ENCODE results near the gene AXIN1.

AXIN1 gene

GRCh38 chr16:360698-361336 is 8.3 kb upstream of the AXIN1 start:
- Histone ChIP-seq H3K79me2 (ENCODE audit: low read length) (no peaks in the 10 kb centered on the region), H3K4me1 (ENCODE audit: low read length) (no peaks in the 10 kb centered on the region), H4K20me1 (ENCODE audit: insufficient read depth, low read length) (no peaks in the 10 kb centered on the region), H3K36me3 (replicated peaks; ENCODE audit: insufficient read depth, low read length) (no peaks in the 10 kb centered on the region), H3K4me2 (ENCODE audit: low read depth, low read length) (no peak overlapping the region), H3K9me3 (replicated peaks; ENCODE audit: insufficient read depth, low read length) (no peaks in the 10 kb centered on the region), H3K27ac (ENCODE audit: low read length) (no peak overlapping the region), H2AFZ (ENCODE audit: low read length) (no peak overlapping the region), H3F3A (ENCODE audit: insufficient read depth, low read length) (no peaks in the 10 kb centered on the region), H3K4me3 (ENCODE audit: low read length) (no peak overlapping the region), H3K9ac (ENCODE audit: low read length) (no peak overlapping the region), H3K27me3 (replicated peaks; ENCODE audit: insufficient read depth, low read length) (peaks cover 15% of the 10 kb centered on the region), H3K9me2 (replicated peaks; ENCODE audit: insufficient read depth, low read length) (no peaks in the 10 kb centered on the region)
- no peak for DNase-seq
- TF ChIP-seq CTCF (IDR thresholded peaks at IDR 0.05; ENCODE audit: low read length) (no peak), EZH2 (optimal IDR thresholded peaks at IDR 0.05; ENCODE audit: low read depth, low read length) (no peak), EZH2phosphoT487 (IDR thresholded peaks at IDR 0.05; ENCODE audit: low read length) (no peak)

- H3K4me1 ChIP-seq (ENCODE audit: low read length): no peaks in the 10 kb centered on the region
- no peak overlapping the region for H3K4me2 ChIP-seq (ENCODE audit: low read depth, low read length)
- no peaks in the 10 kb centered on the region for H3K9me3 ChIP-seq (replicated peaks; ENCODE audit: insufficient read depth, low read length)
- no peaks in the 10 kb centered on the region for H3F3A ChIP-seq (ENCODE audit: insufficient read depth, low read length)
- H4K20me1 ChIP-seq (ENCODE audit: insufficient read depth, low read length): no peaks in the 10 kb centered on the region
- H3K27ac ChIP-seq (ENCODE audit: low read length): no peak overlapping the region
- no peaks in the 10 kb centered on the region for H3K9me2 ChIP-seq (replicated peaks; ENCODE audit: insufficient read depth, low read length)
- H3K9ac ChIP-seq (ENCODE audit: low read length): no peak overlapping the region
- no peak overlapping the region for H3K4me3 ChIP-seq (ENCODE audit: low read length)
- DNase-seq: no peak
- no peak overlapping the region for H2AFZ ChIP-seq (ENCODE audit: low read length)
- H3K79me2 ChIP-seq (ENCODE audit: low read length): no peaks in the 10 kb centered on the region
- peaks cover 15% of the 10 kb centered on the region for H3K27me3 ChIP-seq (replicated peaks; ENCODE audit: insufficient read depth, low read length)
- no peaks in the 10 kb centered on the region for H3K36me3 ChIP-seq (replicated peaks; ENCODE audit: insufficient read depth, low read length)
- TF ChIP-seq CTCF (IDR thresholded peaks at IDR 0.05; ENCODE audit: low read length): no peak
Measured at GRCh38 chr16:359871-360697, 7.6 kb upstream of the AXIN1 start.

- H3F3A ChIP-seq (ENCODE audit: insufficient read depth, low read length): no peaks in the 10 kb centered on the region
- no peaks in the 10 kb centered on the region for H4K20me1 ChIP-seq (ENCODE audit: insufficient read depth, low read length)
- H3K4me3 ChIP-seq (ENCODE audit: low read length): no peak overlapping the region
- TF ChIP-seq EZH2phosphoT487 (IDR thresholded peaks at IDR 0.05; ENCODE audit: low read length) (no peak), CTCF (IDR thresholded peaks at IDR 0.05; ENCODE audit: low read length) (no peak), EZH2 (optimal IDR thresholded peaks at IDR 0.05; ENCODE audit: low read depth, low read length) (no peak)
- no peaks in the 10 kb centered on the region for H3K36me3 ChIP-seq (replicated peaks; ENCODE audit: insufficient read depth, low read length)
- H3K79me2 ChIP-seq (ENCODE audit: low read length): no peaks in the 10 kb centered on the region
- no peak overlapping the region for H3K4me2 ChIP-seq (ENCODE audit: low read depth, low read length)
- peaks cover 15% of the 10 kb centered on the region for H3K27me3 ChIP-seq (replicated peaks; ENCODE audit: insufficient read depth, low read length)
- no peak overlapping the region for H3K9ac ChIP-seq (ENCODE audit: low read length)
- no peak overlapping the region for H2AFZ ChIP-seq (ENCODE audit: low read length)
- DNase-seq: no peak
- no peak overlapping the region for H3K27ac ChIP-seq (ENCODE audit: low read length)
- no peaks in the 10 kb centered on the region for H3K4me1 ChIP-seq (ENCODE audit: low read length)
- H3K9me2 ChIP-seq (replicated peaks; ENCODE audit: insufficient read depth, low read length): no peaks in the 10 kb centered on the region
- no peaks in the 10 kb centered on the region for H3K9me3 ChIP-seq (replicated peaks; ENCODE audit: insufficient read depth, low read length)
Measured at GRCh38 chr16:359067-359763, 6.7 kb upstream of the AXIN1 start.
